Measurements from ENCODE around the gene HACD1. TPM values are rescaled to one million over a fixed set of nuclear protein-coding genes. Genes with fewer than 3 reads are reported as not detected.
A peak's percentile ranks its signal among the peaks of the same experiment; 100 is the strongest.

Gene HACD1
- polyA plus RNA-seq, 1 experiment, result 53.7 TPM

GRCh38 chr10:17616403-17617030 lies 657 bp downstream of the HACD1 start:
- Histone ChIP-seq H3K9me3 (ENCODE audit: control insufficient read depth, insufficient read depth, low read length) (no peaks in the 10 kb centered on the region; the same call in 1 of the 2 replicates), H3K27ac (ENCODE audit: low read depth, low read length) (no peak overlapping the region), H3K4me3 (ENCODE audit: low read depth, low read length) (peak overlapping the region; percentile 79), H3K27me3 (ENCODE audit: control insufficient read depth, insufficient read depth, low read length) (no peaks in the 10 kb centered on the region)
- TF ChIP-seq CTCF (IDR thresholded peaks at IDR 0.05; ENCODE audit: low read depth, low read length), result no peak
- CTCF ChIA-PET, result interaction anchor here (0.6 to 2.1 kb wide), 7 partner anchors 8 to 622 kb away, joined by 3 to 13 read pairs (median 5); no protein-coding TSS in a partner anchor
- POLR2A ChIA-PET, result interaction anchor here (0.6 to 2.3 kb wide), 6 partner anchors 27 to 731 kb away, joined by 3 to 30 read pairs (median 6); partner anchors contain the start of gene STAM
- no peak for DNase-seq (ENCODE audit: low read depth, low spot score)

GRCh38 chr10:17609523-17610079 lies 7.6 kb downstream of the HACD1 start:
- Histone ChIP-seq H3K4me3 (ENCODE audit: low read depth, low read length) (no peak overlapping the region), H3K27me3 (ENCODE audit: control insufficient read depth, insufficient read depth, low read length) (no peaks in the 10 kb centered on the region), H3K27ac (ENCODE audit: low read depth, low read length) (no peak overlapping the region), H3K9me3 (ENCODE audit: control insufficient read depth, insufficient read depth, low read length) (no peaks in the 10 kb centered on the region)
- POLR2A ChIA-PET, result interaction anchor here (0.7 kb wide), 1 partner anchor 381 kb away, joined by 7 read pairs; no protein-coding TSS in a partner anchor
- no peak for TF ChIP-seq CTCF (IDR thresholded peaks at IDR 0.05; ENCODE audit: low read depth, low read length)
- DNase-seq (ENCODE audit: low read depth, low spot score), result no peak
- CTCF ChIA-PET, result interaction anchor here (0.7 to 2.3 kb wide), 7 partner anchors 44 to 607 kb away, joined by 3 to 8 read pairs (median 5); no protein-coding TSS in a partner anchor

- DNase-seq (ENCODE audit: low read depth, low spot score), result peak; percentile 27
- H3K4me3 ChIP-seq (ENCODE audit: low read depth, low read length), result no peak overlapping the region
- no peaks in the 10 kb centered on the region for H3K27me3 ChIP-seq (ENCODE audit: control insufficient read depth, insufficient read depth, low read length)
- H3K9me3 ChIP-seq (ENCODE audit: control insufficient read depth, insufficient read depth, low read length), result no peaks in the 10 kb centered on the region
- peak; percentile 90 for TF ChIP-seq CTCF (IDR thresholded peaks at IDR 0.05; ENCODE audit: low read depth, low read length)
- ChIA-PET CTCF (interaction anchor here (0.6 to 1.4 kb wide), 11 partner anchors 8 to 631 kb away, joined by 3 to 12 read pairs (median 4); no protein-coding TSS in a partner anchor), POLR2A (no interaction called here)
- no peak overlapping the region for H3K27ac ChIP-seq (ENCODE audit: low read depth, low read length)
These were observed 9.4 kb downstream of the HACD1 start for GRCh38 chr10:17607603-17608332.

GRCh38 chr10:17607060-17607459 lies 10.1 kb downstream of the HACD1 start:
- H3K27me3 ChIP-seq (ENCODE audit: control insufficient read depth, insufficient read depth, low read length), result no peaks in the 10 kb centered on the region
- CTCF ChIA-PET, result interaction anchor here (0.7 to 1.7 kb wide), 6 partner anchors 9 to 632 kb away, joined by 3 to 14 read pairs (median 4); no protein-coding TSS in a partner anchor
- no peak overlapping the region for H3K27ac ChIP-seq (ENCODE audit: low read depth, low read length)
- no peak for TF ChIP-seq CTCF (IDR thresholded peaks at IDR 0.05; ENCODE audit: low read depth, low read length)
- no peak for DNase-seq (ENCODE audit: low read depth, low spot score)
- POLR2A ChIA-PET, result no interaction called here
- no peak overlapping the region for H3K4me3 ChIP-seq (ENCODE audit: low read depth, low read length)
- H3K9me3 ChIP-seq (ENCODE audit: control insufficient read depth, insufficient read depth, low read length), result no peaks in the 10 kb centered on the region
